Measurements from ENCODE around the gene UBL3. TPM values are rescaled to one million over a fixed set of nuclear protein-coding genes. Genes with fewer than 3 reads are reported as not detected.

UBL3 gene
- polyA plus RNA-seq, 1 donor (not counting 4 experiments of a cell fraction or from before 2014, with no cell fraction given), result 10.5 TPM

DNA sequence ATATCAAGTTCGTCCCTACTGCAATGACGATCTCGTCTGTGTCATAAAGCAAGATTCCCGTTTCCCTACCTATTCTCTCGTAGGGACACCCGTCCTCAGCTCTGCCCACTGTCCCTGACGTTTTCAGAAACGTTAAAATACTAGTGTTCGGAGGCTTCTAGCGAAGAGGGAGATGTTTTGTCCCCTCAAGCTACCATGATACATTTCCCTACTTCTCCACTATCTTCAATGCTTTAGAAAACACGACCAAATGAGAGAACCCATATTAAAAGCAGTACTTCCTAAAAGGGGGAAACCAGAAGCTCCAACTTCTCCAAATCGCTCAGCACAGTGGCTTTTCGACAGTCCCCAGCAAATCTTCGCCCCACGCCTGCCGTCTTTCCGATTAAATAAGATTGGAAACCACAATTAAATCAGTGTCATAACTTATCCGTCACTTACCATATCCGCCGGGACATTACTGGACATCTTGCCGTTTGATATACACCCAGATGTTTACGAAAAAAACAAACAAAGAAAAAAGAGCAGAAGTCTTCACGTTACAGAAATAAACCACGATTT is 1.3 kb downstream of the UBL3 start:
- peak; percentile 20 for FAIRE-seq
- dilution Hi-C loops (cut with MboI; ENCODE audit: extremely low pct_ligation_motif_present, low sequenced_read_pairs), result no loop called here
- peak overlapping the region; percentile 90 for H3K27ac ChIP-seq (ENCODE audit: control insufficient read depth, insufficient read depth, low read length)
- no peaks in the 10 kb centered on the region for H3K9me3 ChIP-seq (ENCODE audit: control insufficient read depth, low read depth, low read length)
- peaks cover 40% of the 10 kb centered on the region for H3K79me2 ChIP-seq (ENCODE audit: control insufficient read depth, insufficient read depth, low read length)
- H4K20me1 ChIP-seq (ENCODE audit: control insufficient read depth, extremely low read depth, insufficient read depth, low read length), result no peaks in the 10 kb centered on the region
- TF ChIP-seq, protein P1, sequence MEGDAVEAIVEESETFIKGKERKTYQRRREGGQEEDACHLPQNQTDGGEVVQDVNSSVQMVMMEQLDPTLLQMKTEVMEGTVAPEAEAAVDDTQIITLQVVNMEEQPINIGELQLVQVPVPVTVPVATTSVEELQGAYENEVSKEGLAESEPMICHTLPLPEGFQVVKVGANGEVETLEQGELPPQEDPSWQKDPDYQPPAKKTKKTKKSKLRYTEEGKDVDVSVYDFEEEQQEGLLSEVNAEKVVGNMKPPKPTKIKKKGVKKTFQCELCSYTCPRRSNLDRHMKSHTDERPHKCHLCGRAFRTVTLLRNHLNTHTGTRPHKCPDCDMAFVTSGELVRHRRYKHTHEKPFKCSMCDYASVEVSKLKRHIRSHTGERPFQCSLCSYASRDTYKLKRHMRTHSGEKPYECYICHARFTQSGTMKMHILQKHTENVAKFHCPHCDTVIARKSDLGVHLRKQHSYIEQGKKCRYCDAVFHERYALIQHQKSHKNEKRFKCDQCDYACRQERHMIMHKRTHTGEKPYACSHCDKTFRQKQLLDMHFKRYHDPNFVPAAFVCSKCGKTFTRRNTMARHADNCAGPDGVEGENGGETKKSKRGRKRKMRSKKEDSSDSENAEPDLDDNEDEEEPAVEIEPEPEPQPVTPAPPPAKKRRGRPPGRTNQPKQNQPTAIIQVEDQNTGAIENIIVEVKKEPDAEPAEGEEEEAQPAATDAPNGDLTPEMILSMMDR (optimal IDR thresholded peaks at IDR 0.05 in 1 of 3, IDR thresholded peaks at IDR 0.05 in 1 of 3, conservative IDR thresholded peaks at IDR 0.05 in 1 of 3; ENCODE audit: extremely low read depth in 1 of 3, insufficient read depth in 2 of 3, low read length in 3 of 3), result no peak
- TF ChIP-seq EZH2 (IDR thresholded peaks at IDR 0.05; ENCODE audit: low read length), result no peak
- peaks cover 13% of the 10 kb centered on the region for H3K4me1 ChIP-seq (ENCODE audit: control insufficient read depth, extremely low read depth, insufficient read depth, low read length)
- no peaks in the 10 kb centered on the region for H3K27me3 ChIP-seq (ENCODE audit: control insufficient read depth, extremely low read depth, insufficient read depth, low read length)
- H3K4me2 ChIP-seq (ENCODE audit: control insufficient read depth, extremely low read depth, insufficient read depth, low read depth, low read length), result peak overlapping the region; percentile 93
- peaks cover 2% of the 10 kb centered on the region for H3K9me1 ChIP-seq (ENCODE audit: control insufficient read depth, extremely low read depth, insufficient read depth, low read length)
- H2AFZ ChIP-seq (ENCODE audit: control insufficient read depth, low read length), result peak overlapping the region; percentile 71
- peak overlapping the region; percentile 83 to 96 (median 90) for H3K4me3 ChIP-seq (ENCODE audit: control insufficient read depth in 2 of 3, extremely low read depth in 1 of 3, insufficient read depth in 2 of 3, low read depth in 1 of 3, low read length in 3 of 3)
- H3K36me3 ChIP-seq (ENCODE audit: control insufficient read depth in 2 of 2, extremely low read depth in 1 of 2, insufficient read depth in 2 of 2, low read length in 2 of 2), result no peaks in the 10 kb centered on the region
- no peak for DNase-seq (ENCODE audit: low read depth, low spot score)
- H3K9ac ChIP-seq (ENCODE audit: control insufficient read depth, extremely low read depth, insufficient read depth, low read length), result peak overlapping the region; percentile 89

DNA sequence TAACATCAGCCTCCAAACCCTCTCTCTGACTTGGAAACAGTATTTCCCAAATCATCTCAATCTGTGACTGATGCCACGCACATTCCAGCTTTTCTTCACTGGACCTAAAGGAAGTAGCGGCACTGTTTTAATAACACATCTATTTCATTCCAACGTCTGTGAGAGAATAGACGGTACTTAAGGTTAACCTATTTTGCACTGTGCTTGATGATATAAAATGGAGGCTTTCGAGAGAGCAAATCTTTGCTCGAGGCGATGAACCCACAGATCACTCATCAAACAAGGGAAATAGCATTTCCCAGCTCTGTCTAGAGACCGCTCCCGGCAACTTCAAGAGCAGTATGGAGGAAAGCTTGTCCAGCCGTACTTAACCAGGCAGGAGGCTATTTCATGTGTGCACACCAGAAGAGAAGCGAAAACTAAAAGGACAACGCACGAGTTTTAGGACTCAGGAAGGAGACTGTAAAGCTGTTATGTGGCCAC is 2.9 kb downstream of the UBL3 start:
- peak overlapping the region; percentile 42 to 74 (median 69) for H3K4me3 ChIP-seq (ENCODE audit: control insufficient read depth in 2 of 3, extremely low read depth in 1 of 3, insufficient read depth in 2 of 3, low read depth in 1 of 3, low read length in 3 of 3)
- H3K4me1 ChIP-seq (ENCODE audit: control insufficient read depth, extremely low read depth, insufficient read depth, low read length), result peaks cover 13% of the 10 kb centered on the region
- peak overlapping the region; percentile 99 for H3K4me2 ChIP-seq (ENCODE audit: control insufficient read depth, extremely low read depth, insufficient read depth, low read depth, low read length)
- no peaks in the 10 kb centered on the region for H4K20me1 ChIP-seq (ENCODE audit: control insufficient read depth, extremely low read depth, insufficient read depth, low read length)
- peak overlapping the region; percentile 71 for H3K9ac ChIP-seq (ENCODE audit: control insufficient read depth, extremely low read depth, insufficient read depth, low read length)
- peaks cover 45% of the 10 kb centered on the region for H3K79me2 ChIP-seq (ENCODE audit: control insufficient read depth, insufficient read depth, low read length)
- H3K9me3 ChIP-seq (ENCODE audit: control insufficient read depth, low read depth, low read length), result no peaks in the 10 kb centered on the region
- H3K36me3 ChIP-seq (ENCODE audit: control insufficient read depth in 2 of 2, extremely low read depth in 1 of 2, insufficient read depth in 2 of 2, low read length in 2 of 2), result no peaks in the 10 kb centered on the region
- TF ChIP-seq EZH2 (IDR thresholded peaks at IDR 0.05; ENCODE audit: low read length), result no peak
- TF ChIP-seq, protein P1 (optimal IDR thresholded peaks at IDR 0.05 in 1 of 3, IDR thresholded peaks at IDR 0.05 in 1 of 3, conservative IDR thresholded peaks at IDR 0.05 in 1 of 3; ENCODE audit: extremely low read depth in 1 of 3, insufficient read depth in 2 of 3, low read length in 3 of 3), result no peak
- no peaks in the 10 kb centered on the region for H3K27me3 ChIP-seq (ENCODE audit: control insufficient read depth, extremely low read depth, insufficient read depth, low read length)
- DNase-seq (ENCODE audit: low read depth, low spot score) (no peak), FAIRE-seq (peak; percentile 81)
- peaks cover 2% of the 10 kb centered on the region for H3K9me1 ChIP-seq (ENCODE audit: control insufficient read depth, extremely low read depth, insufficient read depth, low read length)
- dilution Hi-C loops (cut with MboI; ENCODE audit: extremely low pct_ligation_motif_present, low sequenced_read_pairs), result no loop called here
- peak overlapping the region; percentile 71 for H3K27ac ChIP-seq (ENCODE audit: control insufficient read depth, insufficient read depth, low read length)
- peak overlapping the region; percentile 70 for H2AFZ ChIP-seq (ENCODE audit: control insufficient read depth, low read length)
